HL-60 (cell line): ENCODE results near the gene GPS1.

Experiments used
- GABPA ChIP-seq: IDR thresholded peaks from 2 replicates; pipeline ENCODE4 v1.6.1; 2012; ENCODE audit warnings: low read depth
- TF ChIP-seq, protein P1 (sequence below): IDR thresholded peaks from one replicate; pipeline ENCODE4 v1.5.1; 2011; ENCODE audit warnings: low read length, control low read depth, inconsistent platforms; ENCODE audit not compliant: insufficient read depth

DNA sequence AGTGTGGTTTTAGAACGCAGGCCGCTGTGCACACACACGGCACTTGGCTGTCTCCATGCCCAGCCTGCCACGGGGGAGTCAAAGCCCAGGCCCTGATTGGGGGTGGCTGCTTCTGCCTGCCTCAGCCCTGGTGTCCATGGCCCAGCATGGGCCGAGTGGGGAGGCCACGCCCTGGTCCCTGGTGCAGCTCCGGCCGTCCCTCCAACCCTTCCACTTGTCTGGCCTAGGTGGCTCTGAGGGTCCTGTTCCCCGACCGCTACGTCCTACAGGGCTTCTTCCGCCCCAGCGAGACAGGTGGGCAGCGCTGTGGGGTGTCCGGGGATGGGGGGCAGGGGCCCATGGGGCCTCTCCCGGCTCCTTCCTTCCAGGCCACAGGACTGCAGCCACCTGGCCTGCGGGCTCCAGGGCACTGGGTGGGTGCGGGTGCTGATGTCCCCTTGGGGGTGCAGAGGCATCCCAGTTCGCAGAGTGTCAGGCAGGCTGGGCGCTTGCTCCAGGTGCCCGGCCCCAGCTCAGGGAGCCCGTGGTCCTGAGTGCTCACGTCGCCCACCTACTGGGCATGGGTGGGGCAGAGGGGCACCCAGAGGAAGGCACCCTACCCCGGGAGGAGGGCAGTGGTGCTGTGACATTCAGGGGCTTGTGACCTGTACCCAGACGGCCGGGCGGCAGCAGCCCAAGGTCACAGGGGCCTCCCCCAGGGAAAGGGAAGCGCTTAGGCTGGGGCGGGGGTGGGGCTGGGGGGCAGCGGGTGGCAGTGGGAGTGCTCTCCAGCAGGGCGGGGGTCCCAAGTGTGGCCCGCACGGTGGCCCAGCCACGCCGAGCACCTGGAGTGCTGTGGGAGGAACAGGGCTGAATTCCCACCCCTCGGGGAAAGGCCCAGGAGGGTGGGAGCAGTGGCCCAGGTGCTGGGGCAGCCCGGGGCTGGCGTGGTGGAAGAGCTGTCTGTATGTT, 40.8 kb upstream of the GPS1 start:
- TF ChIP-seq, protein P1, sequence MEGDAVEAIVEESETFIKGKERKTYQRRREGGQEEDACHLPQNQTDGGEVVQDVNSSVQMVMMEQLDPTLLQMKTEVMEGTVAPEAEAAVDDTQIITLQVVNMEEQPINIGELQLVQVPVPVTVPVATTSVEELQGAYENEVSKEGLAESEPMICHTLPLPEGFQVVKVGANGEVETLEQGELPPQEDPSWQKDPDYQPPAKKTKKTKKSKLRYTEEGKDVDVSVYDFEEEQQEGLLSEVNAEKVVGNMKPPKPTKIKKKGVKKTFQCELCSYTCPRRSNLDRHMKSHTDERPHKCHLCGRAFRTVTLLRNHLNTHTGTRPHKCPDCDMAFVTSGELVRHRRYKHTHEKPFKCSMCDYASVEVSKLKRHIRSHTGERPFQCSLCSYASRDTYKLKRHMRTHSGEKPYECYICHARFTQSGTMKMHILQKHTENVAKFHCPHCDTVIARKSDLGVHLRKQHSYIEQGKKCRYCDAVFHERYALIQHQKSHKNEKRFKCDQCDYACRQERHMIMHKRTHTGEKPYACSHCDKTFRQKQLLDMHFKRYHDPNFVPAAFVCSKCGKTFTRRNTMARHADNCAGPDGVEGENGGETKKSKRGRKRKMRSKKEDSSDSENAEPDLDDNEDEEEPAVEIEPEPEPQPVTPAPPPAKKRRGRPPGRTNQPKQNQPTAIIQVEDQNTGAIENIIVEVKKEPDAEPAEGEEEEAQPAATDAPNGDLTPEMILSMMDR, result no peak
- TF ChIP-seq GABPA, result no peak
